Fibroblast of the conjunctiva (primary cell): ENCODE measurements around the gene GJA9.
"Not testable (repeated sequence)": the region's sequence is repeated elsewhere in the genome, so short reads cannot be mapped to it uniquely, and the experiment has no call there.

Experiments used
- DNase-seq: peaks from one replicate; pipeline ENCODE4 v3.0.0-alpha.2; 2010; ENCODE audit warnings: low read depth

The GJA9 gene

GRCh38 chr1:38873027-38873969 is 8.1 kb downstream of the GJA9 start, which contains the start of gene MYCBP:
Gene MYCBP, minus strand, starts transcription at chr1:38873348. Its CDS starts 43 bp downstream, at chr1:38873305.
- DNase-seq: peak; percentile 95

- no peak for DNase-seq
Measured at GRCh38 chr1:38872401-38873026, 8.9 kb downstream of the GJA9 start.

GRCh38 chr1:38870996-38871395 is 10.4 kb downstream of the GJA9 start:
- DNase-seq: no peak

- DNase-seq: no peak
Measured at GRCh38 chr1:38867208-38867607, 14.2 kb downstream of the GJA9 start.

- DNase-seq: no peak
Measured at GRCh38 chr1:38865112-38865715, 16.2 kb downstream of the GJA9 start.

- no peak for DNase-seq
Measured at GRCh38 chr1:38860454-38860795, 21.0 kb downstream of the GJA9 start.

GRCh38 chr1:38859561-38860453 is 21.6 kb downstream of the GJA9 start, which contains the start of gene RRAGC:
Gene RRAGC, minus strand, starts transcription at chr1:38859772. Its CDS starts 126 bp downstream, at chr1:38859646.
- peak; percentile 96 for DNase-seq

GRCh38 chr1:38858833-38859560 is 22.4 kb downstream of the GJA9 start:
- peak; percentile 30 for DNase-seq

GRCh38 chr1:38852780-38853179 is 28.6 kb downstream of the GJA9 start:
- no peak for DNase-seq

- DNase-seq: no peak
Measured at GRCh38 chr1:38848071-38848470, 33.3 kb downstream of the GJA9 start.

GRCh38 chr1:38846210-38846609 is 35.2 kb downstream of the GJA9 start:
- DNase-seq: no peak

GRCh38 chr1:38845088-38845487 is 36.3 kb downstream of the GJA9 start:
- not testable (repeated sequence) for DNase-seq

- DNase-seq: no peak
Measured at GRCh38 chr1:38840281-38840680, 41.1 kb downstream of the GJA9 start.

GRCh38 chr1:38839363-38839762 is 42.0 kb downstream of the GJA9 start:
- DNase-seq: no peak

- DNase-seq: not testable (repeated sequence)
Measured at GRCh38 chr1:38836316-38836715, 45.1 kb downstream of the GJA9 start.

GRCh38 chr1:38834937-38835827 is 46.2 kb downstream of the GJA9 start:
- DNase-seq: peak; percentile 78

- no peak for DNase-seq
Measured at GRCh38 chr1:38834221-38834782, 47.1 kb downstream of the GJA9 start.

- no peak for DNase-seq
Measured at GRCh38 chr1:38833146-38833545, 48.2 kb downstream of the GJA9 start.

- DNase-seq: no peak
Measured at GRCh38 chr1:38832370-38832734, 49.0 kb downstream of the GJA9 start.
